A673 (cell line): ENCODE results near the gene APOL6. TPM values are rescaled to one million over a fixed set of nuclear protein-coding genes. Genes with fewer than 3 reads are reported as not detected.

Experiments used
- BruUV-seq: library from RNA; stranded (reverse); fragments of 400-500 nt; replicated peaks from 2 replicates; lab custom pipeline; 2021; lab: Mats Ljungman, UMichigan
- CTCF ChIA-PET: fragments of 300-600 bp; sonication (Branson Sonifier 250); formaldehyde crosslinking; loops from one replicate; lab custom pipeline; 2022; ENCODE audit warnings: antibody characterized with exemption; lab: Charles Lee
- POLR2A ChIA-PET: fragments of 300-600 bp; sonication (Branson Sonifier 250); formaldehyde crosslinking; loops from one replicate; lab custom pipeline; 2022; ENCODE audit warnings: antibody characterized with exemption; ENCODE audit not compliant: low non-redundant PET; lab: Charles Lee
- DNase-seq: peaks from one replicate; pipeline ENCODE4 v3.0.0-alpha.2; 2015; ENCODE audit warnings: low spot score
- H3K27ac ChIP-seq: fragments of 200-600 bp; sonication (generic); 2 replicates; pipeline ENCODE4 v1.5.1; 2016; ENCODE audit warnings: mixed run types, low read depth, mild to moderate bottlenecking, mixed read lengths, antibody characterized with exemption, low read length; ENCODE audit not compliant: poor library complexity, severe bottlenecking
- H3K27me3 ChIP-seq: fragments of 200-600 bp; sonication (generic); replicated peaks from 2 replicates; pipeline ENCODE4 v1.6.1; 2017; ENCODE audit warnings: mixed run types, low read depth, mild to moderate bottlenecking, mixed read lengths, antibody characterized with exemption, low read length; ENCODE audit not compliant: insufficient read depth, poor library complexity
- H3K36me3 ChIP-seq: fragments of 200-600 bp; sonication (generic); 2 replicates; pipeline ENCODE4 v1.6.1; 2016; ENCODE audit warnings: mixed run types, mild to moderate bottlenecking, mixed read lengths, antibody characterized with exemption, low read length; ENCODE audit not compliant: insufficient read depth, poor library complexity, severe bottlenecking
- H3K4me1 ChIP-seq: fragments of 200-600 bp; sonication (generic); 2 replicates; pipeline ENCODE4 v1.6.1; 2017; ENCODE audit warnings: mixed run types, mild to moderate bottlenecking, mixed read lengths, antibody characterized with exemption, low read length; ENCODE audit not compliant: insufficient read depth, poor library complexity, severe bottlenecking
- H3K4me3 ChIP-seq: fragments of 200-600 bp; sonication (generic); 2 replicates; pipeline ENCODE4 v1.5.1; 2016; ENCODE audit warnings: low read depth, mixed run types, mild to moderate bottlenecking, mixed read lengths, low read length; ENCODE audit not compliant: poor library complexity, severe bottlenecking
- H3K9me3 ChIP-seq: fragments of 200-600 bp; sonication (generic); 2 replicates; pipeline ENCODE4 v1.6.1; 2016; ENCODE audit warnings: mixed run types, low read depth, mild to moderate bottlenecking, mixed read lengths, antibody characterized with exemption, low read length; ENCODE audit not compliant: poor library complexity, severe bottlenecking
- CTCF ChIP-seq: fragments of 300-800, 200-600 bp; sonication (generic); conservative IDR thresholded peaks from 2 replicates; pipeline ENCODE4 v1.5.1; 2017; ENCODE audit warnings: low read depth, mild to moderate bottlenecking, antibody characterized with exemption, low read length, moderate library complexity, mixed read lengths
- EZH2 ChIP-seq: fragments of 200-600 bp; sonication (generic); IDR thresholded peaks from 2 replicates; pipeline ENCODE4 v1.6.1; 2017; ENCODE audit warnings: borderline replicate concordance, low read depth, mild to moderate bottlenecking, mixed read lengths, antibody characterized with exemption, low read length; ENCODE audit not compliant: poor library complexity, severe bottlenecking
- intact Hi-C: fragments of 100-400 bp; cut with micrococcal nuclease; formaldehyde crosslinking; loops from one replicate; pipeline ENCODE4 v1.10.0; 2022; ENCODE audit not compliant: unreplicated experiment
- total RNA-seq: library from RNA; stranded (reverse); gene quantifications from 2 replicates; pipeline ENCODE4 v1.2.3, GENCODE V29; 2021

APOL6 gene
- total RNA-seq, 1 experiment from 2014 or later: 6.3 TPM

- Histone ChIP-seq H3K4me3 (no peak overlapping the region), H3K27me3 (no peaks in the 10 kb centered on the region), H3K4me1 (peaks cover 11% of the 10 kb centered on the region), H3K36me3 (no peaks in the 10 kb centered on the region), H3K9me3 (no peaks in the 10 kb centered on the region), H3K27ac (no peak overlapping the region)
- no peak for DNase-seq
- ChIA-PET POLR2A (no interaction called here), CTCF (no interaction called here)
- TF ChIP-seq EZH2 (no peak), CTCF (no peak)
- intact Hi-C loops: no loop called here
- no TSS peak for BruUV-seq
Measured at GRCh38 chr22:35612903-35613302, 35.3 kb upstream of the APOL6 start.

GRCh38 chr22:35614404-35614803, 33.8 kb upstream of the APOL6 start:
- intact Hi-C loops: no loop called here
- TF ChIP-seq EZH2 (no peak), CTCF (no peak)
- no peaks in the 10 kb centered on the region for H3K9me3 ChIP-seq
- no peaks in the 10 kb centered on the region for H3K27me3 ChIP-seq
- ChIA-PET CTCF (no interaction called here), POLR2A (no interaction called here)
- no peaks in the 10 kb centered on the region for H3K36me3 ChIP-seq
- no peak for DNase-seq
- H3K4me1 ChIP-seq: peaks cover 11% of the 10 kb centered on the region
- no TSS peak for BruUV-seq
- H3K4me3 ChIP-seq: no peak overlapping the region
- H3K27ac ChIP-seq: no peak overlapping the region

- H3K4me3 ChIP-seq: no peak overlapping the region
- POLR2A ChIA-PET: no interaction called here
- peaks cover 11% of the 10 kb centered on the region for H3K4me1 ChIP-seq
- intact Hi-C loops: no loop called here
- TF ChIP-seq EZH2: no peak
- no peak for TF ChIP-seq CTCF
- no peaks in the 10 kb centered on the region for H3K27me3 ChIP-seq
- peak overlapping the region; percentile 57 for H3K27ac ChIP-seq
- DNase-seq: no peak
- no peaks in the 10 kb centered on the region for H3K36me3 ChIP-seq
- BruUV-seq: no TSS peak
- no peaks in the 10 kb centered on the region for H3K9me3 ChIP-seq
- CTCF ChIA-PET: no interaction called here
Measured at GRCh38 chr22:35615156-35615555, 33.1 kb upstream of the APOL6 start.
